GM21381 (cell line): ENCODE measurements around the gene MND1.
A peak's percentile ranks its signal among the peaks of the same experiment; 100 is the strongest.

ENCODE experiments used
- ATAC-seq: cut with Tn5 transposase; IDR thresholded peaks from one replicate; pipeline ENCODE4 v1.9.1; 2021; ENCODE audit warnings: mild to moderate bottlenecking, moderate library complexity; ENCODE audit not compliant: unreplicated experiment

MND1 gene

GRCh38 chr4:153344131-153345011 lies at the start of gene MND1:
MND1 (plus strand) TSS chr4:153344688; CDS start chr4:153344738, 50 bp downstream.
- peak; percentile 84 for ATAC-seq

- ATAC-seq: no peak
Measured at GRCh38 chr4:153295131-153295755, 49.2 kb upstream of the MND1 start.

- ATAC-seq: no peak
Measured at GRCh38 chr4:153296040-153296823, 48.3 kb upstream of the MND1 start.

DNA sequence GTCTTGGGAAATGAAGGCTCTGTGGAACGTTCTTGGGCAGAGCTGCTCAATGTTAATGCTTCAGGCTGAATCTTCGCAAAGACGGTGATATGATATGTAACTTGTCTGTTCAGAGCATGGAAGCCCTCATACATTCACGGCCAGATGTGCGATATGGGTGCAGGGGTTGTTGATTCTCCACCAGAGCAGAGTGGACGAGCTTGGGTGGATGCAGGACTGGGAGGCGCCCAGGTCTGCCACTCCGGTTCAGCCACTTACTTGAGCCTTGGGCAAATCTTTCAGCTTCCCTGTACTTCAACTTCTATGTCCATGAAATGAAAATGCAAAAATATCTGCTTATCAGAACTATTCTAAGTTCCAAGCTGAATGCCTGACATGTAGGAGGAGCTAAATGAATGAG lies 47.4 kb upstream of the MND1 start:
- ATAC-seq: no peak

DNA sequence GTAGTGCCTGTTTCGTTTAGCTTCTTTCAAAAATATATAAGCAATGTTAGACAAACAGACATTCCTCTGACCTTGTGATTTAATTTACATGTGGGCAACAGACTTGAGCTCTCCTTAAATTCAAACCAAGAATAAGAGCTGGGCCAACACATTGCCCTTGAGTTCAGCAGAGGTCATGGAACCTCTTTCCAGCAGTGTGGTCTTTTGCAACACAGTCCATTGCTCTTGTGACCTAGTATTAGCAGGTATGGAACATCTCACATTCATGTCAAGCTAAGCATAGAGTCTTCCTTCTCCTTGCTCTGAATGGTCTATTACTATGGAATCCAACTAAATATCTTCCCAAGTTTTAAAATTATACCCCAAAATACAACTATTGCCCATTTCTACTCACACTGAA lies 33.7 kb upstream of the MND1 start:
- no peak for ATAC-seq

DNA sequence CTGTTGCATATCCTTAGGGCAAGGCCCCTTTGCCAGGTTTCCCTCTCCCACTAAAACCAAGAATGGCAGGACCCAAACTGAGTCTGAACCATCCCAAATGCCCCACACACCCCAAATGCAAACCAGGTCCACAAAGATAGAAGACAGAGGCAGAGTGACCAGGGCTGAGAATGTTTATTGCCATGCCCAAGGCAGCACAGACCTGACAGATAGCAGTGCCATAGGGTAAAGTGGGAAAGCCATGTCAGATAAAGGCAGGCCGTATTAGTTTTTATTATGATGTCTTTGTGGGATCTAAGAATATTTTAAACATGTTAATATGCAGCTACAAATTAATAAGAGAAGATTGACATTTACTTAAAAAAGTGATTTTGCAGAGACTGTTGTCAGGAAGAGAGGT lies 29.6 kb upstream of the MND1 start:
- no peak for ATAC-seq

DNA sequence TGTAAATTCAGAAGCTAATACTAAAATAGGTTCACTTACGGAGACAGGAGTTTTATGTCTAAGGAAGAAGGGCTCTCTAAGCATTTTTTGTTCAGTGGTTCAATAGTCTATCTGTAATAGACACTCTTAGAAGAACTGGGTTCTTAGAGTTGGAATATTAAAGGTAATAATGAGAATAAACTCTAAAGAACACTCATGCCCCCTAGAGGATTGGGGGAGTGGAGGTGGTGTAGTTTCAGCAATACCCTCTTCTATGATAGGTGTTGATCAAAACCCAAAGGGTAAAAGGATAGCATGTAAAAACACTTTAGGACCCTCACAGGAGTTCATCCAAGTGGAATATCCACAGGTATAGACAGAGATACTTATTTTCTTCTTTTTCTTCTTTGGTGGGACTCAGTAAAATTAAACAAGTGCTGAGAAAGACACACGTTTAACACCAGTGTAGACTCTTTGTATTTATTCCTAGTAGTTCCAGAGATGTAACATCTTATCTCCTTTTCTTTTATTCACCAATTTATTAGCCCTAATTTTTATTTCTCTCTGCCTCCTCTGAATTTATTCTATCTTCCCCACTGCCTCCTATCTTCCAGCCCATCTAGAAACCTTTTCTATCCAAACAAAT lies 25.7 kb upstream of the MND1 start:
- peak; percentile 54 for ATAC-seq

DNA sequence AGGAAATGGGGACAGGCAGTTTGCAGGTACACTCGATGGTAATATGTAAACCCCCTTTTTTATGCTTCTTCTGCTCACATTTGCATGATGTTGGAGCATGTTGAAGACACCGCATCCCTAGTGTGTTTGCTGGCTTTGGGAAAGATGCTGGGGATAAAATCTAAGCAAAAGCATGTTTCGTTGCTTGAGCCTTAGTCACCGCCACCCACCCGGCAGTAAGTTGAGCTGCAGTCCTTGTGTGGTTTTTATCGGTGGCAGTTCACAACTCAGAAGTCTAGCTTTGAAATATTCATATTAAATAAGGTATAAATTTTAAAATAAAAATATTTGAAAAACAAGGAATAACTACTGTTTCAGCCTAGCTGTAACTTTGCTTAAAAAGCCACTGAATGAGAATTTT lies 21.7 kb upstream of the MND1 start:
- no peak for ATAC-seq

DNA sequence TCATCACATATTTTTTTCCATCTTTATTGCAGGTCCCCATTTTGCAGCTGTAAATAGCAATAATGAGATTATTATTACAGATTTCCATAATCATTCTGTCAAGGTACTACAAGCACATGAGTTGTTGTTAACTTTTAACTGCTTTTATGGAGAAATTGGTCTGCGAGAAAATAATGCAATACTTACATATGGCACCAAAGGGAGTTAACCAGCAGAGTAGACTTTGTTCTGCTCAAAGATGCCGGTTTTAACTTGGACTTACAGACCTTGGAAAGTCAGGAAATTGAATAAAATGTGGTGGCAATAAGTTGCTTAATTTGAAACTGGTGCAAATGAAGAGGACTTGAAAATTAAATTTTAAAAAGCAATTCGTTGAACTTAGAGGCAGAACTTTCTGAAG lies 20.4 kb upstream of the MND1 start:
- ATAC-seq: no peak

DNA sequence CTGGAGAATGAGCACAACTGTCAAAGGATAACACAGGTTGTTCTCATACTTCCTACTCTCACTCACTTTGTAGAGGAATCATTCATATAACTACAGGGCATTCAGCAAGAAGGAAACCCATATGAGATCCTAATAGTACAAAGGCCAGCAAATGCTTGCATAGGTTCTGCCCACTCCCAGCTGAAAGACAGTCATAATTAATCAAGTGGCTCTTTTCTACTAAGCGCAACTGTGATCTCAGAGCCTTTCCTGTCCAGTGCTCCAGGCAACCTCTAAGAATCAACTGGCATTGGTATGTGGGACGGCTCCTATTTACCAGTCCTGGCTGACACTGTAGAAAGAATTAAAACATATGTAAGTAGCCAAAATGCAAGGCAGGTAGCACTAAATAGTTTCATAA lies 18.9 kb upstream of the MND1 start:
- ATAC-seq: no peak

DNA sequence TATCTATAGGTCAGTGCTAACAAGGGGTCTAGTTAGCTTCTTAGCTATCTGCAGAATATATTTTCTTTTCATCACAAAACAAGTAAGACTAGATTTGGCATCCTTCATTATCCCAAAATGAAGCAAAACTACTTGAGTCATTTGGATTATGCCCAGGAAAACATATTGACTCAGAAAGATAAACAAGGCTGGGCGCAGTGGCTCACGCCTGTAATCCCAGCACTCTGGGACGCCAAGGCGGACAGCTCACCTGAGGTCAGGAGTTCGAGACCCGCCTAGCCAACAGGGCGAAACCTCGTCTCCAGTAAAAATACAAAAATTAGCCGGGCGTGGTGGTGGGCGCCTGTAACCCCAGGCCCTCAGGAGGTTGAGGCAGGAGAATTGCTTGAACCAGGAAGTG lies 18.0 kb upstream of the MND1 start:
- ATAC-seq: no peak

GRCh38 chr4:153327247-153327646 lies 17.2 kb upstream of the MND1 start:
- no peak for ATAC-seq

- no peak for ATAC-seq
Measured at GRCh38 chr4:153332936-153333335, 11.6 kb upstream of the MND1 start.

- ATAC-seq: no peak
Measured at GRCh38 chr4:153333874-153334273, 10.6 kb upstream of the MND1 start.

DNA sequence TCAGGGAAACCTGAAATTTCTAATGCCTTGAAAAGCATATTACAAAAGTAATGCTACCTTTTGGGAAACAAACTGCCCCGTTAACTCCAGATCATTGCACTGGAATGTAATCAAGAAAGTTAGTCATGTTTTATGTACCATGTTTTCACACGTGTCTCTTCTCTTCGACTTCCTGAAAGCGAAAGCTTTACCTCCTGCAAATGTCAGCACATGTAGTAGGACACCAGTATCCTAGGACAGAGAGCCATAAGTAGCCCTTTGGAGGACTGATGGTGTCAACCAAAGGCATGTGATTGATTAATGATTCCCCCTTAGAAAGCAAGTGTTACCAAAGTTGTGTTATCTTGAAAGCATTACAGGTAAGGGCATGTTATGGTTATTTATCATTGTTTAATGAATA lies 8.8 kb upstream of the MND1 start:
- no peak for ATAC-seq

DNA sequence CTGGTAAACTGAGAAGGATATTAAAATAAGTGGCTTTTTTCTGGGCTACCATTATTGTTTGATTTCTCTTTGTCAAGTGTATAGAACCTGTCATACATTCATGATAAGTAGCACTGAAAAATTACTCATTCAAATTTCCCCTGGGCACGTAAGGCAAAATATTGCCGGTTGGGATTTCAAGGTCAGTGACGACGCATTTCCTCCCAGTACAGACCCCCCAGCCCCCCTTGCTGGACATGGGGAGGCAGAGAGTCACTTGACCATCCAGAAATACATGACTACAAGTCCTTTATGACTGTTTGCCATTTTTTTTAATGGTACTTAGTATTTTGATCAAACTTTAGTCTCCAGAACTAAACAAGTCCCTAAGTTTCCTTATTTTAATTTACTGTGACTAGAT lies 6.8 kb upstream of the MND1 start:
- ATAC-seq: no peak

GRCh38 chr4:153341575-153342090 lies 2.9 kb upstream of the MND1 start:
- no peak for ATAC-seq

GRCh38 chr4:153342751-153343552 lies 1.5 kb upstream of the MND1 start:
- ATAC-seq: no peak

- ATAC-seq: peak; percentile 30
Measured at GRCh38 chr4:153345012-153345981, 809 bp downstream of the MND1 start.
